NT2/D1 (cell line): ENCODE data around the gene PZP.
"Not testable (repeated sequence)": the region's sequence is repeated elsewhere in the genome, so short reads cannot be mapped to it uniquely, and the experiment has no call there.

Experiments used
- DNase-seq: peaks from one replicate; pipeline ENCODE4 v3.0.0-alpha.2; 2011; ENCODE audit warnings: low read depth, low spot score
- H3K27me3 ChIP-seq: 2 replicates; pipeline ENCODE4 v1.6.0; 2011; ENCODE audit warnings: mild to moderate bottlenecking; ENCODE audit not compliant: insufficient read length, insufficient read depth
- H3K36me3 ChIP-seq: 2 replicates; pipeline ENCODE4 v1.6.1; 2011; ENCODE audit warnings: mild to moderate bottlenecking, low read length, mixed read lengths; ENCODE audit not compliant: insufficient read depth, insufficient read length
- H3K4me1 ChIP-seq: 2 replicates; pipeline ENCODE4 v1.5.1; 2011; ENCODE audit not compliant: insufficient read depth, insufficient read length
- H3K4me3 ChIP-seq: 2 replicates; pipeline ENCODE4 v1.5.1; 2011; ENCODE audit warnings: low read depth; ENCODE audit not compliant: insufficient read length
- H3K9ac ChIP-seq: 2 replicates; pipeline ENCODE4 v1.6.0; 2011; ENCODE audit warnings: low read depth; ENCODE audit not compliant: insufficient read length
- H3K9me3 ChIP-seq: 2 replicates; pipeline ENCODE4 v1.5.1; 2011; ENCODE audit warnings: mild to moderate bottlenecking, low read length; ENCODE audit not compliant: insufficient read depth
- SUZ12 ChIP-seq: IDR thresholded peaks from 2 replicates; pipeline ENCODE4 v1.6.1; 2011; ENCODE audit not compliant: insufficient read length, insufficient read depth; ENCODE audit errors: extremely low read depth
- YY1 ChIP-seq: IDR thresholded peaks from 2 replicates; pipeline ENCODE4 v1.6.1; 2011; ENCODE audit not compliant: insufficient read length, insufficient read depth
- ZNF274 ChIP-seq: IDR thresholded peaks from 2 replicates; pipeline ENCODE4 v1.6.1; 2011; ENCODE audit warnings: mild to moderate bottlenecking, low read depth, low read length

The PZP gene

GRCh38 chr12:9208229-9208628 lies at the start of gene PZP:
TSS of gene PZP (minus strand) at chr12:9208395. CDS start at chr12:9208341, 54 bp downstream.
- no peak for DNase-seq
- Histone ChIP-seq H3K9me3 (no peaks in the 10 kb centered on the region; the same call in 1 of the 2 replicates), H3K9ac (no peak within 1 kb of the TSS), H3K36me3 (no peaks in the 10 kb centered on the region), H3K4me1 (no peaks in the 10 kb centered on the region), H3K4me3 (no peak within 1 kb of the TSS), H3K27me3 (no peaks in the 10 kb centered on the region)
- TF ChIP-seq ZNF274 (no peak), YY1 (no peak), SUZ12 (no peak)

GRCh38 chr12:9256758-9257405 lies 48.7 kb upstream of the PZP start:
- Histone ChIP-seq H3K4me3 (no peak overlapping the region), H3K27me3 (no peaks in the 10 kb centered on the region), H3K9ac (no peak overlapping the region), H3K4me1 (no peaks in the 10 kb centered on the region), H3K36me3 (no peaks in the 10 kb centered on the region), H3K9me3 (no peaks in the 10 kb centered on the region)
- DNase-seq = no peak
- TF ChIP-seq ZNF274 (no peak), SUZ12 (no peak), YY1 (no peak)

DNA sequence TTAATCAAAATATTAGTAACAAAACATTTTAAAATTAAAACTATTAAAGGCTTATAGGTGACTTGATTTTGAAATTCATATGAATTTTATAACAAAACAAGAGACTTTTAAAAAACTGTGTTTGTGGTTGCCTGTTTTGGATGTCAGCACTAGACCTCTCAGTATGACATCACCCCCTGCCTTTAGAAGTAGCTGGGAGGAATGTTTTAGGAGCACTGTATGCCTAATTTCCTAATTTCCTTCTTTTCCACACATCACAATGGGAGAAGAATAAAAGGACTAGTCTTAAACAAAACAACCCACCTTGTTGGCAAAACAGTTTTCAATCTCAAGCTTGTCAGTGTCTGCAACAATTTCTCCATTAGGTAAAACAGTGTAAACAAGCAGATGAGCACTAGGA lies 48.1 kb upstream of the PZP start:
- no peak for TF ChIP-seq YY1
- no peak for TF ChIP-seq ZNF274
- no peak for TF ChIP-seq SUZ12

GRCh38 chr12:9255837-9256236 lies 47.6 kb upstream of the PZP start:
- no peaks in the 10 kb centered on the region for H3K27me3 ChIP-seq
- H3K9me3 ChIP-seq = 0 out of 2 replicates have a peak, but pooled peaks cover 1% of the 10 kb centered on the region
- H3K4me3 ChIP-seq = no peak overlapping the region
- no peaks in the 10 kb centered on the region for H3K4me1 ChIP-seq
- TF ChIP-seq YY1 (no peak), SUZ12 (no peak), ZNF274 (no peak)
- DNase-seq = no peak
- H3K9ac ChIP-seq = no peak overlapping the region
- no peaks in the 10 kb centered on the region for H3K36me3 ChIP-seq

More for the DNA sequence above, 48.1 kb upstream of the PZP start:
- no peaks in the 10 kb centered on the region for H3K36me3 ChIP-seq
- H3K4me1 ChIP-seq = no peaks in the 10 kb centered on the region
- no peak overlapping the region for H3K4me3 ChIP-seq
- no peak overlapping the region for H3K9ac ChIP-seq
- no peaks in the 10 kb centered on the region for H3K27me3 ChIP-seq
- peak; percentile 77 for DNase-seq
- H3K9me3 ChIP-seq = no peaks in the 10 kb centered on the region

- H3K27me3 ChIP-seq = no peaks in the 10 kb centered on the region
- DNase-seq = no peak
- no peak overlapping the region for H3K4me3 ChIP-seq
- H3K36me3 ChIP-seq = no peaks in the 10 kb centered on the region
- H3K9ac ChIP-seq = no peak overlapping the region
- TF ChIP-seq SUZ12 (no peak), ZNF274 (no peak), YY1 (no peak)
- 0 out of 2 replicates have a peak, but pooled peaks cover 5% of the 10 kb centered on the region for H3K9me3 ChIP-seq
- H3K4me1 ChIP-seq = no peaks in the 10 kb centered on the region
These were observed 45.3 kb upstream of the PZP start for GRCh38 chr12:9253464-9253863.

GRCh38 chr12:9252791-9253190 lies 44.6 kb upstream of the PZP start:
- DNase-seq, H3K9ac ChIP-seq, H3K4me3 ChIP-seq, H3K27me3 ChIP-seq, H3K9me3 ChIP-seq, H3K36me3 ChIP-seq, H3K4me1 ChIP-seq: not testable (repeated sequence)

DNA sequence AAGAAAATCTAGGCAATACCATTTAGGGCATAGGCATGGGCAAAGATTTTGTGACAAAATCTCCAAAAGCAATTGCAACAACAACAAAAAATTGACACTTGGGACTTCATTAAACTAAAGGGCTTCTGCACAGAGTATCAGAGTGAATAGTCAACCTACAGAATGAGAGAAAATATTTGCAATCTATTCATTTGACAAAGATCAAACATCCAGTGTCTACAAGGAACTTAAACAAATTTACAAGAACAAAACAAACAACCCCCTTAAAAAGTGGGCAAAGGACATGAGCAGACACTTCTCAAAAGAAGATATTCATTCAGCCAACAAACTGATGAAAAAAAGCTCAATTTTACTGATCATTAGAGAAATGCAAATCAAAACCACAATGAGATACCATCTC lies 44.1 kb upstream of the PZP start:
- Histone ChIP-seq H3K27me3 (no peaks in the 10 kb centered on the region), H3K9me3 (0 out of 2 replicates have a peak, but pooled peaks cover 5% of the 10 kb centered on the region), H3K4me1 (no peaks in the 10 kb centered on the region), H3K36me3 (no peaks in the 10 kb centered on the region), H3K9ac (no peak overlapping the region), H3K4me3 (no peak overlapping the region)
- DNase-seq = no peak
- TF ChIP-seq ZNF274 (no peak), SUZ12 (no peak), YY1 (no peak)

GRCh38 chr12:9248435-9248834 lies 40.2 kb upstream of the PZP start:
- Histone ChIP-seq H3K9ac (no peak overlapping the region), H3K36me3 (no peaks in the 10 kb centered on the region), H3K27me3 (no peaks in the 10 kb centered on the region), H3K4me3 (no peak overlapping the region), H3K9me3 (0 out of 2 replicates have a peak, but pooled peaks cover 5% of the 10 kb centered on the region), H3K4me1 (no peaks in the 10 kb centered on the region)
- no peak for TF ChIP-seq SUZ12
- TF ChIP-seq YY1 = no peak
- TF ChIP-seq ZNF274 = no peak
- DNase-seq = no peak
